Peyer's patch (tissue), 4 donors: Measurements from ENCODE around the gene ENG.

Experiments
- CTCF ChIP-seq, 6 experiments: fragments of 450-650 bp in 4 of 6; fragments of 200-600 bp in 2 of 6; sonication (generic) in 1 of 6; IDR thresholded peaks; one replicate each; pipeline ENCODE4 v1.5.1; 2017 to 2019; ENCODE audit warnings: antibody characterized with exemption in 6 of 6, mild to moderate bottlenecking in 3 of 6, moderate library complexity in 1 of 6
- POLR2A ChIP-seq, 2 donors: fragments of 450-650 bp; IDR thresholded peaks; one replicate each; pipeline ENCODE4 v1.5.1; 2017; ENCODE audit warnings: antibody characterized with exemption in 2 of 2, mild to moderate bottlenecking in 2 of 2, moderate library complexity in 2 of 2

- no peak for TF ChIP-seq CTCF (IDR thresholded peaks at IDR 0.05)
- TF ChIP-seq POLR2A (IDR thresholded peaks at IDR 0.05): no peak
Observed at GRCh38 chr9:127860779-127861178, 6.3 kb upstream of the ENG start.
